NK-92 treated with Interleukin-12 subunit alpha and Interleukin-12 subunit beta, amount 100 ng/mL, for 24 hours (cell line): ENCODE measurements around the gene TMPRSS3.
"Not testable (repeated sequence)": the region's sequence is repeated elsewhere in the genome, so short reads cannot be mapped to it uniquely, and the experiment has no call there.

ENCODE experiments used
- DNase-seq: peaks from one replicate; lab custom pipeline; 2025; lab: John Stamatoyannopoulos, UW

The TMPRSS3 gene

DNA sequence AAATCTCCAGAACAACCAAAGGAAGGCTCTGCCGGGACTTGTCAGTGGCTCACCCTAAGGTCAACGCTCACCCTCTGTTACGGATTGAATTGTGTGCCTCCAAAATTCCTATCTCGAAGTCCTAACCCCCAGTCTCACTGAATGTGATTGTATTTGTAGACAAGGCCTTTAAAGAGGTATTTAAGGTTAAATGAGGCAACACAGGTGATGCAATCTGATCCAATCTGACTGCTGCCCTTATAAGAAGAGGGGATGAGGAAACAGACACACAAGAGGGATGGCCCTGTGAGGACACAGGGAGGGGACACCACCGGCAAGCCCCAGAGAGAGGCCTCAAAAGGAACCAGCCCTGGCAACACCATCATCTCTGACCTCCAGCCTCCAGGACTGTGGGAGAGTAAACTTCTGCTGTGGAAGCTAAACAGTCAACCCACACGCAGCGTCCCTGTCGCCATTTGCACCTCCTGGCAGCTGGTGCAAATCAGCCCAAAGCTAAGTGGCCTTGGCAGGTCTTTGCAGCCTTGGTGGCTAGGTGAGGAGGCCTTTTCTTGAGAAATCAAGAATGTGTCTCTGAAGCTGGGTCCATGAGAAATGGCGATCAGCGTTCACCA lies 32.1 kb upstream of the TMPRSS3 start:
- no peak for DNase-seq

GRCh38 chr21:42426876-42427480 lies 31.1 kb upstream of the TMPRSS3 start:
- DNase-seq = no peak

GRCh38 chr21:42426424-42426823 lies 30.6 kb upstream of the TMPRSS3 start:
- no peak for DNase-seq

GRCh38 chr21:42425591-42425990 lies 29.7 kb upstream of the TMPRSS3 start:
- no peak for DNase-seq

GRCh38 chr21:42424914-42425541 lies 29.2 kb upstream of the TMPRSS3 start:
- peak; percentile 72 for DNase-seq

DNA sequence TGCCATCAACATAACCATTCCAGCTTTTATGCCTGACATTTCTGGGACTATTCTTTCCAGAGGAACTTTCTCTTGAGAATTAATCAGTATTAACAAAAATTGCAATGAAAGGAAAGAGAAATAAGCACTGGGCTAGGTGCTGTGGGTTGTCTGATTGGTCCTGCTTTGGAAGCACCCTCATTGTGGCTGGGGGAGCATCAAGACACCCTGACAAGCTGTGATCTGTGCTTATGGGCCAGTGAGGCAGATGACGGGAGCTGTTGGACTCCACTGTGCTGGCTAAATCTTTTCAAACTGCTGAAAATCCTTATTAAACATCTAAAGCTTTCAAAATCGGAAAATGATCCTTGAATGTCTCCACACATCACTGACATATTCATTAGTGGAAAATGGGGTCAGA lies 27.8 kb upstream of the TMPRSS3 start:
- no peak for DNase-seq

GRCh38 chr21:42423197-42423675 lies 27.4 kb upstream of the TMPRSS3 start:
- peak; percentile 74 for DNase-seq

DNA sequence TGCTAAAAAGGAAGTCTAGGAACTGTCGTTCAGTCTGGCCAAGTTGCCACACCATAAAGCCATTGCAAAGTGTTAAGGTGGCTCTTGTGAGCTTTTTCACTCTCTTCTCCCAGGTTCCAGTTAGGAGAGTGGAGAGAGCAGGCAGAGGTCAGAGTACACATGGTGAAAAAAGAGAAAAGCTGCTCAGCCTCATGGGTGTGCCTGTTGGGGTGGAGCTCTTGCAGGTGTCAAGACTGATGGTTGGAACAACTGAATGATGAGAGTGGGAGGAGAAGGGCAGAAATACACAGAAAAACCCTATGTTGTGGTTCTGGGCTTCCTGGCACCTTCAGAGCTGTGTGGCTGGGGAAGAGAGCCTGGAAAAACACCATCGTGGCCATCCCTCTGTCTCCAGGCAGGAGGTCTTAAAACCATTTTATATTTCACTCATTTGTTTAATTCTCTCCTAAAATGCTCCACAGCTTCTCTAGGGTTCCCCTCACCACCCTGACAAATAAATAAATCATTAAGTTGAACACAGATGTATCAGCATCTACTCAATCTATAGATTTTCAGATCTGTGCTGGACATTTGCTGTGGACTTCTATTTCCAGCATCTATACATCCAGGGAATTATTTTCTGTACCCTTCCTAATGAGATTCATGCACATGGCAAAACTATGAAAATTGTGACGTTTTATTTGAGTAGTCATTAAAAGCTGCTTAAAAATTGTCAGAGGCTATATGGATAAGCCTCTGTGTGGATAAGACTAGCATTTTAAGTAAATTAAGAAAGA lies 25.4 kb upstream of the TMPRSS3 start:
- peak; percentile 35 for DNase-seq

DNA sequence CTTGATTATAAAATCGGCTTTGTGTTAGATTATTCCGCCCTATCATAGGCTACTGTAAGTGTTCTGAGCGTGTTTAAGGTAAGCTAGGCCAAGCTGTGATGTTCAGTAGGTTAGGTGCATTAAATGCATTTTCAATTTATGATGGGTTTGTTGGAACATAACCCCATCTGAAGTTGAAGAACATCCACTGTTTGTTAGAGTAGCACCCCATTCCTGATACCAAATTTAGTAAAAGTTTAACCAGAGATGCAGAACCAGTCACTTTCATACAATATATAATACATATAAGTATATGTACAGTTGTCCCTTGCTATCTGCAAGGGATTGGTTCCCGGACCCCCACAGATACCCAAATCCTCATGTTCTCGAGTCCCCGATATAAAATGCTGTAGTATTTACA lies 24.0 kb upstream of the TMPRSS3 start:
- DNase-seq = no peak

GRCh38 chr21:42418886-42419285 lies 23.0 kb upstream of the TMPRSS3 start:
- no peak for DNase-seq

GRCh38 chr21:42417533-42417932 lies 21.7 kb upstream of the TMPRSS3 start:
- DNase-seq = no peak

DNA sequence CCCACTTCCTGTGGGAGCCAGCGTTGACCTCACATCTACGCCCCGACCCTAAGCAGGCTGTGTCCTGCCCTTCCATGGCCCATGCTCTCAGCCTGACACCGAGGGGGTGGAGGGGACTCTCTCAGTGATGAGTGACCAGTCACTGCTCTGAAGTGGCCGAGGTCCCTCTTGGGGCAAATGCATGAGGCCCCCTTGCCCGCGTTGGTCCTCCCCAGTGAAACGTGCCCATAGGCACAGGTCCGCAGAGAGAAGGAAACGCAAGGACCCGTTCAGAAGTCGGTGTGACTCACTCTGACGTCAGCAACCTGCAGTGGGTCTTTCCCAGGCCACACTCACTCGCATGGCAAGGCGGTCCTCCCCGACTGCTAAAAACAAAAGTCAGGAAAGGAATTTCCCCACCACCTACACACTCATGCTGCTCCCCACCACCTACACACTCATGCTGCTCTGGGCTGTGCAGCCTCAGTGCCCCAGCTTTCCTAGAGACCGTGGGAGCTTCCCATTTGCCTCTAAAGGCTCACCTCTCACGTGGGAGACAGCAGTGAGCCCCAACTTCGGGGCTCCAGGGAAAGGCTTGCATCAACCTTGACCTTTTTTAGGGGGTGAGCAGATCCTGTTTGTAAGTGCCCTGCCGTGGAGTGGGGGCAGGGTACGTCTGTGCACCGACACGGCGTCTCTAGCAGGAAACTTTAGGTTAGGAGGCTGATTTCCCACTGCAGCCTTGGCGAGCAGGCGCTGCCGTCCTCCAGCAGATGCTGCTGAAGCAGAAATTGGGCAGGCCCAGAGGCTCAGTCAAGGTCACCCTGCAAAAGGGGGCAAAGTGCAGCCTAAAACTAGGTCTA lies 19.3 kb upstream of the TMPRSS3 start:
- DNase-seq = no peak

DNA sequence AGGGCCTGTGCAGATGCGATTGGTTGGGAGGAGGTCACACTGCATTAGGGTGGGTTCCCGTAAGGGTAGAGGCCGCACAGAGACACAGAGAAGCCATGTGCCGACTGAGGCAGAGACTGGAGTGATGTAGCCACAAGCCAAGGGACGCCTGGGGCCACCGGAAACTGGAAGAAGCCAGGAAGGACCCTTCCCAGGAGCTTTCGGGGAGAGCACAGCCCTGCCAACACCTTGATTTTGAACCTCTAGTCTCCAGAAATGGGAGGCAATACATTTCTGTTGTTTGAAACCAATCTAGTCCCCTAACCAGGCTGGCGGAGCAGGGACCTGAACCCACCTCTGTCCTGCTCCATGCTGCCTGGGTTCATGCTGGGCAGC lies 18.7 kb upstream of the TMPRSS3 start:
- DNase-seq = no peak

DNA sequence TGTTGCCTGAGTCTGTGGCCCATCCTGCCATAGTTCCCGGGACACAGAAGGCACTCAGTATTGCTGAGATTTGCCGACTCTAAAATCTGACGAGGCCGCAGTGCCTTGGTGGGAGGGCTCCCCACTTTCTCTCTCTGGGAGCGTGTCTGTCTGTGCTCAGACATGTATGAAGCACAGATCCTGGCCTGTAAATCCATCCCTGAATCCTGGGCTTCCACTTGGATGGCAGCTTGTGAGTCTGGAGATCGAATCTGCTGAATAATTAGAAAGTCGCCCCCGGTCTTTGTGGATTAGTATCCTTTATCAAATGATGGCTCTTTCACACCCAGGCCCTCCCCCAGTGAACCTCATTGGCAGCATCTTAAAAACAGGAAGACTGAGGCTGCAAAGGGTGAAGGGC lies 18.2 kb upstream of the TMPRSS3 start:
- DNase-seq = no peak

DNA sequence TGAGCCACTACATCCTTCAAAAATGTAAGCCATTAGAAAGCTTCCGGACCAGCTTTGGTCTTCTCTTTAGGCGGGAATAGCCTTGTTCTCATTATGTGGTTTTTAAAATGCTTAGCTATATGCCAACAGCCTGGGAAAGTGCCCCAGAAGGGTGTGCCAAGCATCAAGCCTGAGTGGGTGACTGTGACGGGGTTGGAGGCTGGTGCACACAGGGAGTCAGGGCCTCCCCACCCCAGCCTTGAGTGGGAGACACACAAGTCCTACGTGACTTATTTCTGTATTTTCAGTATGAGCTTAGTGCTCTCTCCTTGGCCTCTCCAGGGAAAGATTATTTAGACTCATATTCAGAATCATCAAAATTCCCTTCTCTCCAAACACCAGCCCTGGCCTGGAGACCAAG lies 17.6 kb upstream of the TMPRSS3 start:
- no peak for DNase-seq

DNA sequence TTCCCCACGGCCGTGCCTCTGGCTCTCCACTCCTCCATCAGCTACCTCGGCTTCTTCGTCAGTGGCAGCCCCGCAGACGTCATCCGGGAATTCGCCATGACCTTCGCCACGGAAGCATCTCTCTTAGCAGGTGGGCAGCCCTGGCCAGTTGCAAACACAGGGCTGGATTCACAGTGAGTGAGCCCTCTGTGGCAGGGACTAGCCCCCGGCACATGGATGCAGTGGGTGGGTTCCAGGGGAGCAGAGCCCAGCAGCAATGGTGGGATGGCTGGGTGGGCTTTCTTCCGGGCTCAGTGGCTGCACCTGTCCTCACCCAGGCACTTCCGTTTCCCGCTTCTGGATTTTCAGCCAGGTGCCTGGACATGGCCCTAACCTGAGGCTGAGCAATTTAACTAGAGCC lies 17.2 kb upstream of the TMPRSS3 start:
- no peak for DNase-seq

DNA sequence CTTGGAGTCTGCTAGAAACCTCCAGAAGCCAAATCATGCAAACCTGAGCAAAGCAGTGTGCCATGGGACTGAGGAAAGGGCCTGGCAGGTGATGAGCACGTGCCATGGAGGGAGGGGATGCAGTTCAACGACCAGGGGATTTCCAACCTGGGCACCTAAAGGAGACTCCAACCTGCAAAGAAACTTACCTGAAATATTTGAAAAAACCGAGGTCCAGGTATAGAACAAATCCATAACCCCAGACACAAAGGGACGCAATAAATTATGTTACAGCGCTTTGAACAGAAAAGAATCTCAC lies 16.7 kb upstream of the TMPRSS3 start:
- DNase-seq = no peak

- no peak for DNase-seq
Observed at GRCh38 chr21:42411891-42412635, 16.2 kb upstream of the TMPRSS3 start.

GRCh38 chr21:42411197-42411869 lies 15.5 kb upstream of the TMPRSS3 start:
- no peak for DNase-seq

- no peak for DNase-seq
Observed at GRCh38 chr21:42409366-42409765, 13.5 kb upstream of the TMPRSS3 start.

- DNase-seq = not testable (repeated sequence)
Observed at GRCh38 chr21:42408718-42409117, 12.9 kb upstream of the TMPRSS3 start.
